ENCODE data around the gene LITAF. TPM values are rescaled to one million over a fixed set of nuclear protein-coding genes. Genes with fewer than 3 reads are reported as not detected.

LITAF gene
- polyA plus RNA-seq, 1 donor (not counting 4 experiments of a cell fraction or from before 2014, with no cell fraction given) = 85.4 TPM

DNA sequence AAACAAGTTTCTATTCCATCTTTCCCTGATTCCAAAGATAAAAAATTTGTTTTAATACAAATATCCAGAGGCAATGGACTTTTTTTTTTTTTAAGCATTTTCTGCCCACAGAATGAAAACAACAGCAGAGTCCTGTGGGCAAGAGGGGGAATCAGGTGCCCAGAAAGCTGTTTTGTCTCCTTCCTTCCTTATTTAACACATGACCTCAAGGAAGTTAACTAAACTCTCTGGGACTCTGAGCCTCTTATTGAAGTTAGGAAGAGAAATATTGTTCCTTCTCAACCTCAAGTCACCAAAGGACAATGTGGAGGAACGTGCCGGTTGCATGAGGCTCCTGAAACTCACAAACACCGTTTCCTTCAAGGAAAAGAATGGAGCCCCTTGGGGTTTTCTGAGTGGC lies 34.9 kb downstream of the LITAF start:
- Histone ChIP-seq H3K36me3 (ENCODE audit: control insufficient read depth in 2 of 2, extremely low read depth in 1 of 2, insufficient read depth in 2 of 2, low read length in 2 of 2) (peaks cover 29 to 43% of the 10 kb centered on the region in 2 experiments), H3K9me3 (ENCODE audit: control insufficient read depth, low read depth, low read length) (peaks cover 7% of the 10 kb centered on the region), H3K27me3 (ENCODE audit: control insufficient read depth, extremely low read depth, insufficient read depth, low read length) (no peaks in the 10 kb centered on the region), H3K9ac (ENCODE audit: control insufficient read depth, extremely low read depth, insufficient read depth, low read length) (no peak overlapping the region), H3K4me2 (ENCODE audit: control insufficient read depth, extremely low read depth, insufficient read depth, low read depth, low read length) (no peak overlapping the region), H3K27ac (ENCODE audit: control insufficient read depth, insufficient read depth, low read length) (no peak overlapping the region), H3K9me1 (ENCODE audit: control insufficient read depth, extremely low read depth, insufficient read depth, low read length) (no peaks in the 10 kb centered on the region), H3K79me2 (ENCODE audit: control insufficient read depth, insufficient read depth, low read length) (peaks cover 7% of the 10 kb centered on the region), H3K4me1 (ENCODE audit: control insufficient read depth, extremely low read depth, insufficient read depth, low read length) (peaks cover 8% of the 10 kb centered on the region), H4K20me1 (ENCODE audit: control insufficient read depth, extremely low read depth, insufficient read depth, low read length) (no peaks in the 10 kb centered on the region), H2AFZ (ENCODE audit: control insufficient read depth, low read length) (no peak overlapping the region), H3K4me3 (ENCODE audit: control insufficient read depth in 2 of 3, extremely low read depth in 1 of 3, insufficient read depth in 2 of 3, low read depth in 1 of 3, low read length in 3 of 3) (no peak overlapping the region)
- DNase-seq (ENCODE audit: low read depth, low spot score) = no peak
- TF ChIP-seq, protein P1, sequence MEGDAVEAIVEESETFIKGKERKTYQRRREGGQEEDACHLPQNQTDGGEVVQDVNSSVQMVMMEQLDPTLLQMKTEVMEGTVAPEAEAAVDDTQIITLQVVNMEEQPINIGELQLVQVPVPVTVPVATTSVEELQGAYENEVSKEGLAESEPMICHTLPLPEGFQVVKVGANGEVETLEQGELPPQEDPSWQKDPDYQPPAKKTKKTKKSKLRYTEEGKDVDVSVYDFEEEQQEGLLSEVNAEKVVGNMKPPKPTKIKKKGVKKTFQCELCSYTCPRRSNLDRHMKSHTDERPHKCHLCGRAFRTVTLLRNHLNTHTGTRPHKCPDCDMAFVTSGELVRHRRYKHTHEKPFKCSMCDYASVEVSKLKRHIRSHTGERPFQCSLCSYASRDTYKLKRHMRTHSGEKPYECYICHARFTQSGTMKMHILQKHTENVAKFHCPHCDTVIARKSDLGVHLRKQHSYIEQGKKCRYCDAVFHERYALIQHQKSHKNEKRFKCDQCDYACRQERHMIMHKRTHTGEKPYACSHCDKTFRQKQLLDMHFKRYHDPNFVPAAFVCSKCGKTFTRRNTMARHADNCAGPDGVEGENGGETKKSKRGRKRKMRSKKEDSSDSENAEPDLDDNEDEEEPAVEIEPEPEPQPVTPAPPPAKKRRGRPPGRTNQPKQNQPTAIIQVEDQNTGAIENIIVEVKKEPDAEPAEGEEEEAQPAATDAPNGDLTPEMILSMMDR (optimal IDR thresholded peaks at IDR 0.05 in 1 of 3, IDR thresholded peaks at IDR 0.05 in 1 of 3, conservative IDR thresholded peaks at IDR 0.05 in 1 of 3; ENCODE audit: extremely low read depth in 1 of 3, insufficient read depth in 2 of 3, low read length in 3 of 3) = no peak
- no peak for TF ChIP-seq EZH2 (IDR thresholded peaks at IDR 0.05; ENCODE audit: low read length)
- no peak for FAIRE-seq
- dilution Hi-C loops (cut with MboI; ENCODE audit: extremely low pct_ligation_motif_present, low sequenced_read_pairs) = no loop called here

DNA sequence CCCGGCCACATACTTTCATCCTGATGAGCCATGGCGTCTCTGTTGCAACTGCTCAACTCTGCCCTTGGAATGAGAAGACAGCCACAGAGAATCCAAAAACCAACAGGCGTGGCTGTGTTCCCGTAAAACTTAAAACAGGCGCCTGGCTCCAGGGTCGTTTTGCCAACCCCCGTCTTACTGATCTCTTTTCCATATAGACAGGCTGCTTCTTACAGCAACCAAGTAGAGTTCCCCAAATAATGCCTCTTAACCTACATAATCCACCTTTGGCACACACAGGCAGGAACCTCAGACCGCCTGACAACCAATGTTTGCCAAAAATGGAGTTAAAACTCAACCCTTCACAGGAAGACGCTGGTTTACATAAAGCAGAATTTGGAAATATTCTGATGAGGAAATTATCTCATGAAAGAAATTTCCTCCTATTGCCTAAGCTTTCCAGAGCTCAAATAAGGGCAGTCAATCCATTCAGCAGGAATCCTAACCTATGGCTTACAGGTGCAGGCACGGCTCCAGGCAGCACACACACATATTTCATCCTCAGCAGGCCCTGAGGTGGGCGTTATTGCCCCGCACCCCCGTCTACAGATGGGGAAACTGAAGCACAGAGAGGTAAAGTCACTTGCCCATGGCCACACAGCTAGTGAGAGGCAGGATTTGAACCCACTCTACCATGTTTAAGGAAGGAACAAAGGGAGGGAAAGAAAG lies 35.8 kb downstream of the LITAF start:
- H3K4me3 ChIP-seq (ENCODE audit: control insufficient read depth in 2 of 3, extremely low read depth in 1 of 3, insufficient read depth in 2 of 3, low read depth in 1 of 3, low read length in 3 of 3) = no peak overlapping the region
- H3K27ac ChIP-seq (ENCODE audit: control insufficient read depth, insufficient read depth, low read length) = no peak overlapping the region
- H2AFZ ChIP-seq (ENCODE audit: control insufficient read depth, low read length) = no peak overlapping the region
- dilution Hi-C loops (cut with MboI; ENCODE audit: extremely low pct_ligation_motif_present, low sequenced_read_pairs) = no loop called here
- no peaks in the 10 kb centered on the region for H4K20me1 ChIP-seq (ENCODE audit: control insufficient read depth, extremely low read depth, insufficient read depth, low read length)
- no peaks in the 10 kb centered on the region for H3K27me3 ChIP-seq (ENCODE audit: control insufficient read depth, extremely low read depth, insufficient read depth, low read length)
- FAIRE-seq (no peak), DNase-seq (ENCODE audit: low read depth, low spot score) (no peak)
- TF ChIP-seq EZH2 (IDR thresholded peaks at IDR 0.05; ENCODE audit: low read length) = no peak
- H3K4me2 ChIP-seq (ENCODE audit: control insufficient read depth, extremely low read depth, insufficient read depth, low read depth, low read length) = no peak overlapping the region
- no peak overlapping the region for H3K9ac ChIP-seq (ENCODE audit: control insufficient read depth, extremely low read depth, insufficient read depth, low read length)
- H3K4me1 ChIP-seq (ENCODE audit: control insufficient read depth, extremely low read depth, insufficient read depth, low read length) = peaks cover 8% of the 10 kb centered on the region
- no peaks in the 10 kb centered on the region for H3K9me3 ChIP-seq (ENCODE audit: control insufficient read depth, low read depth, low read length)
- no peaks in the 10 kb centered on the region for H3K79me2 ChIP-seq (ENCODE audit: control insufficient read depth, insufficient read depth, low read length)
- H3K9me1 ChIP-seq (ENCODE audit: control insufficient read depth, extremely low read depth, insufficient read depth, low read length) = no peaks in the 10 kb centered on the region
- peaks cover 23 to 34% of the 10 kb centered on the region in 2 experiments for H3K36me3 ChIP-seq (ENCODE audit: control insufficient read depth in 2 of 2, extremely low read depth in 1 of 2, insufficient read depth in 2 of 2, low read length in 2 of 2)

Measured in keratinocyte (primary cell).